ENCODE results near the gene ATP10B. TPM values are rescaled to one million over a fixed set of nuclear protein-coding genes. Genes with fewer than 3 reads are reported as not detected.

The ATP10B gene
- total and polyA plus RNA-seq, 2 of the 8 experiments (the other 6 are each of a cell fraction or from before 2014, with no cell fraction given): 0.06 to 0.11 TPM

DNA sequence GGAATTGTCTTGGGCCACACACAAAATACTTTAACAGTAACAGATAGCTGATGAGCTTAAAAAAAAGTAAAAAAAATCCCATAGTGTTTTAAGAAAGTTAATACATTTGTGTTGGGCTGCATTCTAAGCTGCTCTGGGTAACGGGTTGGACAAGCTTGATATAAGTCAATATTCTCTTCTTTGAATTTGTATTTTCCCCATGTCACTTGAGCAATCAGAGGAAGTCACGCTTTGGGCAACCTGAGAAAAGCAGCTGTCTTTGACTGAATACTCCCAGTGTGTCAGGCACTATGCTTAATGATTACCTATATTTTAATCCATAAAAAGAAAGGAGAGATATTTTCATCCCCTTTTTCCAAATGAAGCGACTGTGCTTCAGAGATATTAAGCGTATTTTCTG, 84.9 kb downstream of the ATP10B start:
- Histone ChIP-seq H2BK20ac (ENCODE audit: low read length) (no peak overlapping the region), H3K9ac (replicated peaks in 1 of 4; ENCODE audit: extremely low read depth in 1 of 4, low read depth in 3 of 4, low read length in 3 of 4) (no peak overlapping the region), H2AK5ac (ENCODE audit: low read depth, low read length) (no peak overlapping the region), H3K4ac (replicated peaks; ENCODE audit: insufficient read length, low read depth, low read length) (no peak overlapping the region), H3K23me2 (ENCODE audit: low read depth, low read length) (no peaks in the 10 kb centered on the region; the same call in 1 of the 2 replicates), H3K79me2 (ENCODE audit: control insufficient read depth in 1 of 2, insufficient read depth in 2 of 2, low read length in 2 of 2) (no peaks in the 10 kb centered on the region), H3K4me1 (replicated peaks in 1 of 4; ENCODE audit: control insufficient read depth in 3 of 4, insufficient read depth in 4 of 4, low read length in 3 of 4) (no peaks in the 10 kb centered on the region), H2BK12ac (ENCODE audit: low read depth, low read length) (no peak overlapping the region), H4K8ac (ENCODE audit: extremely low read depth, insufficient read depth, low read length) (no peak overlapping the region), H3K79me1 (ENCODE audit: low read depth, low read length) (no peaks in the 10 kb centered on the region), H2BK15ac (ENCODE audit: low read length) (no peak overlapping the region), H3K23ac (ENCODE audit: insufficient read length) (no peak overlapping the region), H4K20me1 (replicated peaks in 1 of 2; ENCODE audit: control insufficient read depth in 1 of 2, insufficient read depth in 2 of 2, low read length in 2 of 2) (no peaks in the 10 kb centered on the region), H3K27me3 (replicated peaks in 1 of 4; ENCODE audit: control insufficient read depth in 3 of 4, extremely low read depth in 1 of 4, insufficient read depth in 3 of 4, low read length in 3 of 4) (no peaks in the 10 kb centered on the region), H2AFZ (ENCODE audit: low read length) (no peak overlapping the region), H3K4me3 (ENCODE audit: extremely low read depth in 1 of 4, insufficient read depth in 2 of 4, low read depth in 3 of 4, low read length in 4 of 4) (no peak overlapping the region), H3K9me3 (ENCODE audit: insufficient read depth in 2 of 2, low read depth in 1 of 2, low read length in 1 of 2) (no peaks in the 10 kb centered on the region), H3K14ac (ENCODE audit: insufficient read length) (no peak overlapping the region), H3K18ac (ENCODE audit: extremely low read depth, low read length) (no peak overlapping the region), H3K36me3 (ENCODE audit: control insufficient read depth in 2 of 4, insufficient read depth in 4 of 4, low read length in 3 of 4) (no peaks in the 10 kb centered on the region), H4K91ac (replicated peaks; ENCODE audit: insufficient read length, low read length) (no peak overlapping the region), H4K5ac (ENCODE audit: insufficient read length, low read depth, low read length) (no peak overlapping the region), H3K56ac (replicated peaks; ENCODE audit: insufficient read length, low read depth, low read length) (no peak overlapping the region), H2BK5ac (ENCODE audit: low read depth, low read length) (no peak overlapping the region), H3K27ac (ENCODE audit: low read depth, low read length) (no peak overlapping the region), H2BK120ac (replicated peaks; ENCODE audit: low read depth, low read length) (no peak overlapping the region), H3K4me2 (ENCODE audit: insufficient read depth in 1 of 2, low read depth in 2 of 2, low read length in 2 of 2) (no peak overlapping the region)
- FAIRE-seq (no peak), DNase-seq (ENCODE audit: low read depth in 1 of 2, low spot score in 2 of 2) (no peak)
- ChIA-PET CTCF (ENCODE audit: partially characterized antibody) (interaction anchor here (0.6 to 1.3 kb wide), 8 partner anchors 8 to 309 kb away, joined by 3 to 4 read pairs (median 3); no protein-coding TSS in a partner anchor), POLR2A (ENCODE audit: partially characterized antibody) (no interaction called here)
- 91% methylated on average over 4 of the region's 4 CpGs; no CpG with 5 or more reads in 1 of the 2 experiments for WGBS, 2 experiments (ENCODE audit: extremely low coverage in 1 of 2, insufficient coverage in 1 of 2, insufficient read length in 1 of 2, insufficient replicate concordance in 2 of 2, low coverage in 1 of 2, low lambda C conversion rate in 2 of 2, missing lambda C conversion rate in 1 of 2)

Measured in H1 (cell line).